BJ (cell line): ENCODE results near the gene TPD52L2. TPM values are rescaled to one million over a fixed set of nuclear protein-coding genes. Genes with fewer than 3 reads are reported as not detected.
A peak's percentile ranks its signal among the peaks of the same experiment; 100 is the strongest.

ENCODE experiments used
- CTCF ChIA-PET: fragments of 350-600 bp; formaldehyde crosslinking; extraction: SDS; loops from one replicate; lab custom pipeline; 2021; ENCODE audit warnings: antibody characterized with exemption, inconsistent platforms; lab: Yijun Ruan, JAX
- POLR2A ChIA-PET: fragments of 300-600 bp; sonication (Branson Sonifier 250); formaldehyde crosslinking; extraction: SDS; loops from one replicate; lab custom pipeline; 2021; ENCODE audit warnings: antibody characterized with exemption; lab: Charles Lee
- DNase-seq: peaks from one replicate; pipeline ENCODE4 v3.0.0-alpha.2; 2011; ENCODE audit warnings: low read depth
- H3K27me3 ChIP-seq: 2 replicates; pipeline ENCODE4 v1.6.0; 2011; ENCODE audit warnings: low read length; ENCODE audit not compliant: control insufficient read depth, insufficient read depth
- H3K36me3 ChIP-seq: 2 replicates; pipeline ENCODE4 v1.5.1; 2011; ENCODE audit warnings: low read length; ENCODE audit not compliant: control insufficient read depth, insufficient read depth
- H3K4me3 ChIP-seq: 2 replicates; pipeline ENCODE4 v1.5.1; 2011; ENCODE audit warnings: low read depth, mild to moderate bottlenecking, control low read depth, low read length
- CTCF ChIP-seq: IDR thresholded peaks from 2 replicates; pipeline ENCODE4 v1.5.1; 2011; ENCODE audit warnings: low read depth, mild to moderate bottlenecking, control low read depth, inconsistent platforms, low read length, moderate library complexity; ENCODE audit not compliant: insufficient read depth
- polyA plus RNA-seq: library from polyadenylated mRNA; depleted of rRNA; stranded (reverse); fragments of >200 nt; gene quantifications from 2 replicates; pipeline ENCODE4 v1.2.3, GENCODE V29; 2011

The TPD52L2 gene
- polyA plus RNA-seq, 1 experiment: 288 TPM

GRCh38 chr20:63828545-63828944 lies 36.5 kb upstream of the TPD52L2 start:
- peaks cover 18% of the 10 kb centered on the region for H3K27me3 ChIP-seq
- no peak for TF ChIP-seq CTCF
- H3K4me3 ChIP-seq: no peak overlapping the region
- no peaks in the 10 kb centered on the region for H3K36me3 ChIP-seq
- ChIA-PET POLR2A (no interaction called here), CTCF (no interaction called here)
- DNase-seq: no peak

- H3K36me3 ChIP-seq: no peaks in the 10 kb centered on the region
- H3K27me3 ChIP-seq: peaks cover 18% of the 10 kb centered on the region
- no peak for DNase-seq
- no peak for TF ChIP-seq CTCF
- CTCF ChIA-PET: no interaction called here
- POLR2A ChIA-PET: no interaction called here
- no peak overlapping the region for H3K4me3 ChIP-seq
These were observed 36.1 kb upstream of the TPD52L2 start for GRCh38 chr20:63828951-63829350.

- no peak for TF ChIP-seq CTCF
- POLR2A ChIA-PET: interaction anchor here (0.6 kb wide), 1 partner anchor 85 kb away, joined by 4 read pairs; no protein-coding TSS in a partner anchor
- Histone ChIP-seq H3K4me3 (peak overlapping the region; percentile 32), H3K36me3 (no peaks in the 10 kb centered on the region), H3K27me3 (peaks cover 18% of the 10 kb centered on the region)
- CTCF ChIA-PET: no interaction called here
- no peak for DNase-seq
These were observed 35.5 kb upstream of the TPD52L2 start for GRCh38 chr20:63829603-63829944.

- no peak for TF ChIP-seq CTCF
- H3K27me3 ChIP-seq: peaks cover 18% of the 10 kb centered on the region
- ChIA-PET POLR2A (interaction anchor here (0.6 kb wide), 1 partner anchor 86 kb away, joined by 4 read pairs; no protein-coding TSS in a partner anchor), CTCF (no interaction called here)
- H3K36me3 ChIP-seq: no peaks in the 10 kb centered on the region
- H3K4me3 ChIP-seq: peak overlapping the region; percentile 32
- DNase-seq: no peak
These were observed 34.9 kb upstream of the TPD52L2 start for GRCh38 chr20:63829945-63830835.

- POLR2A ChIA-PET: no interaction called here
- Histone ChIP-seq H3K27me3 (peaks cover 16% of the 10 kb centered on the region), H3K4me3 (peak within 1 kb of the TSS; percentile 39), H3K36me3 (no peaks in the 10 kb centered on the region)
- CTCF ChIA-PET: no interaction called here
- DNase-seq: no peak
- TF ChIP-seq CTCF: no peak
These were observed 34.1 kb upstream of the TPD52L2 start, which contains the start of gene ZBTB46 for GRCh38 chr20:63830841-63831588. ZBTB46 (minus strand) TSS chr20:63831264; CDS start chr20:63790757, 40,507 bp downstream.
